HEK293T (cell line): ENCODE results near the gene COASY.

Source experiments
- ARNT ChIP-seq: fragments of 450-650 bp; IDR thresholded peaks from 2 replicates; pipeline ENCODE4 v1.6.1; 2017; ENCODE audit warnings: mild to moderate bottlenecking
- BHLHE40 ChIP-seq: fragments of 450-650 bp; IDR thresholded peaks from 2 replicates; pipeline ENCODE4 v1.6.1; 2016; ENCODE audit warnings: mild to moderate bottlenecking, moderate library complexity, borderline replicate concordance
- CTBP1 ChIP-seq: fragments of 450-650 bp; IDR thresholded peaks from 2 replicates; pipeline ENCODE4 v1.6.1; 2016; ENCODE audit warnings: borderline replicate concordance
- ELF4 ChIP-seq: fragments of 450-650 bp; IDR thresholded peaks from 2 replicates; pipeline ENCODE4 v1.6.1; 2017; ENCODE audit warnings: antibody characterized with exemption
- FOXA1 ChIP-seq: fragments of 450-650 bp; IDR thresholded peaks from 2 replicates; pipeline ENCODE4 v1.6.1; 2016; ENCODE audit warnings: mild to moderate bottlenecking
- FOXK2 ChIP-seq: fragments of 450-650 bp; IDR thresholded peaks from 2 replicates; pipeline ENCODE4 v1.6.1; 2016; ENCODE audit warnings: mild to moderate bottlenecking
- FOXM1 ChIP-seq: fragments of 450-650 bp; IDR thresholded peaks from 2 replicates; pipeline ENCODE4 v1.6.1; 2017; ENCODE audit warnings: mild to moderate bottlenecking, borderline replicate concordance
- NFRKB ChIP-seq: fragments of 450-650 bp; IDR thresholded peaks from 2 replicates; pipeline ENCODE4 v1.6.1; 2016; ENCODE audit warnings: mild to moderate bottlenecking, moderate library complexity
- SP1 ChIP-seq: fragments of 450-650 bp; IDR thresholded peaks from 2 replicates; pipeline ENCODE4 v1.6.1; 2017
- TARDBP ChIP-seq: fragments of 450-650 bp; IDR thresholded peaks from 2 replicates; pipeline ENCODE4 v1.6.1; 2016
- ZNF384 ChIP-seq: fragments of 450-650 bp; IDR thresholded peaks from 2 replicates; pipeline ENCODE4 v1.6.1; 2016

GRCh38 chr17:42596386-42596785, 34.4 kb downstream of the COASY start:
- TF ChIP-seq CTBP1 (no peak), BHLHE40 (no peak), SP1 (no peak), FOXK2 (no peak), ELF4 (no peak), NFRKB (no peak), TARDBP (no peak), ZNF384 (no peak), FOXM1 (no peak), FOXA1 (no peak), ARNT (no peak)
